ENCODE measurements around the gene GABPB1.

The GABPB1 gene

DNA sequence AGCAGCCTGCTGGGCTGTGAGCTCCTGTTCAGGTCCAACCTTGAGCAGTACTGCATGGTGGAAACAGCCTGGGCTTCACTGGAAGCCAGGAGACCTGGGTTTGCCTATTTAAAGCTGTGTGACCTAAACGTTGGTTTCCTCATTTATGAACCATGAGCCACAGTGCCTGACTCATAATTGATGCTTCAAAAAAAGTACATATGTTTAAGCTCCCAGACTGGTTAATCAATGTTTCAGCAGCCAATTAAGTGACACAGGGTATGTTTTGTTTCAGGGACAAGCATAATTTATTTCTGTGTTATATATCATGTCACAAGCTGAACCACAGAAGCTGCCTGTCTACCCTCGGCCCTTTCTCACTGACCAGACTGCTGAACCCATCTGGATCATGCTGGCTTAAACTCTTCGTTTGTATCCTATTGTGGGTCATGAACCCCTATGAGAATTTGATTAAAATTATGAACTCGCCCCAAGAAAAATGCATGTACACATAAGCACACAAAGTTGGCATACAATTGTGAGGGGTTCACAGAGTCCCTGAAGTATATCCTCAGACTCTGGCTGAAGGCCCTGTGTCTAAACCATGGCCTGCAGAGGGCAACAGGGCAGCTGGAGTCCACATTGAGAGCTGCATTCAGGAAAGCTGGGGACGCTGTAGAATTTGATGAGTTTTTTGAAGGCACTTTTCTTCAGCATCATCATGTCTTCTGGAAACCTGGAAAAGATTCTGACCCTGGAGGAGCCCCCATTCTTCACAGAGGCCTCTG lies 113.1 kb downstream of the GABPB1 start:
- peak; percentile 43 for DNase-seq (ENCODE audit: low read depth)

DNA sequence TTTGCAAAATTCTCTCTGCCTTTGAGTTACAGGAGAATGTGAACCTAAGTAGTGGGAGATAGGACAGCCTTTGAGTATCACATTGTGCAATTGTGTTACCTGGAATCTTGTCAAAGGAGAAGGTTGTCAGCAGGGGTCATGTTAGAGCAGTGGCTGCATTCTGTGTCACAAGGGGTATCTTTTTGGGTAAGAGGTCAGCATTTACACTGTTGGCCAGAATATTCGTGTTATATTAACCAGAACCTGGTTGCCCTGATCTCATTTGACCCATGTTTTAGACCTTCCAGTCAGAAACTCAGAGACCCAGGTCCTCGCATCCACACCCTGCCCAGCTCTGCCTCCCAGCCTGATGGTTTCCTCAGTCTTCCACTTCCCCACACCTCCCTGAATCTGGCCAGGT lies 116.7 kb downstream of the GABPB1 start:
- DNase-seq (ENCODE audit: low read depth): no peak

GRCh38 chr15:50236433-50236832 lies 118.6 kb downstream of the GABPB1 start:
- no peak for DNase-seq (ENCODE audit: low read depth)

DNA sequence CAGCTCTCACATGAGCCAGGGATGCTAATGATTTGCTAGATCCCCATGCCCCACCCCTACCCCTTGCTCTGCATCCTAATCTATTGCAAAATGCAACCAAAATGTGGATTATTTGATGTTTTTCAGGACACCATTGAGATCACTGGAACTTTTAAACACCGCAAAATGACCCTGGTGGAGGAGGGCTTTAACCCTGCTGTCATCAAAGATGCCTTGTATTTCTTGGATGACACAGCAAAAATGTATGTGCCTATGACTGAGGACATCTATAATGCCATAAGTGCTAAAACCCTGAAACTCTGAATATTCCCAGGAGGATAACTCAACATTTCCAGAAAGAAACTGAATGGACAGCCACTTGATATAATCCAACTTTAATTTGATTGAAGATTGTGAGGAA lies 119.2 kb downstream of the GABPB1 start:
- DNase-seq (ENCODE audit: low read depth): no peak

DNA sequence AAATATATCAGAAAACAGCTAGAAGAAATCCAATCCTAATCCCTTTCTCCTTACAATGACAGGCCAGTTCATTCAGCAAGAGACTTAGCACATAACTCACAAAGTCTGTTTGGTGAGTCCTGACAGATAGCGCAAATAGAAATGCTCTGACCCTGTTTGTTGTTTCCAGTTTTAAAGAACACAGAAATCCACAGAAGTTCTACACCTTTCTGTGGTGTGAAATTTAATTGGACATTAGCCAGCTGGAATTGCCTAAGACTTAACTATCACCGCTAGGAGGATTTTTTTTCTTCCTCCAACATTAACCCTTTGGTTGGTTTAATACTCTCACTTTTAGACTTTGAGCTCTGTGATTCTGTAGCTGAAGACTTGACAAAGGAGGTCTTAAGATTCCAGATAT lies 120.2 kb downstream of the GABPB1 start:
- DNase-seq (ENCODE audit: low read depth): no peak

DNA sequence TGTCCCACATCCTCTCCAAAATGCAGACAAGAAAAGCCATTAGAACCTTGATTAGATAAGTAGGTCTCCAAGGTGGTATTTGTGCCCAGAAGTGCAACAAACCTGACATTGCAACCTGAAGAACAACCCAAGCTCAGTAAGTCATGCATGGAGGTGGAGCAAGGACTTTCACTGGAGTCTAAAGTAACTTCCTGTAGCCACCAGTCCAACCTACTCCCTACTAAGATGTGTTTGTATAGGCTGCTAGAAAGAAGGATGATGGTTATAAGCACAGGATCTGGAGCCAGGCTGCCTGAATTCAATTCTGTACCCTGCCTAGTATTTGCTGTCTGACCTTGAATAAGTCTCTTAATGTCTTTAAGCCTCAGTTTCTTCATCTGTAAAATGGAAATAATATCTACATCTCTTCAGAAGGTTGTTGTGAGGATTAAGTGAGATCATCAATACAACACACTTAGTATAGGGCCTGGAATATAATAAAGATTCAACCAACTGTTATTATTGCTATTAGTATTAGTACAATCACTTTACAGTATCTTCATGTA lies 121.7 kb downstream of the GABPB1 start:
- no peak for DNase-seq (ENCODE audit: low read depth)

GRCh38 chr15:50232791-50233190 lies 122.2 kb downstream of the GABPB1 start:
- DNase-seq (ENCODE audit: low read depth): no peak

DNA sequence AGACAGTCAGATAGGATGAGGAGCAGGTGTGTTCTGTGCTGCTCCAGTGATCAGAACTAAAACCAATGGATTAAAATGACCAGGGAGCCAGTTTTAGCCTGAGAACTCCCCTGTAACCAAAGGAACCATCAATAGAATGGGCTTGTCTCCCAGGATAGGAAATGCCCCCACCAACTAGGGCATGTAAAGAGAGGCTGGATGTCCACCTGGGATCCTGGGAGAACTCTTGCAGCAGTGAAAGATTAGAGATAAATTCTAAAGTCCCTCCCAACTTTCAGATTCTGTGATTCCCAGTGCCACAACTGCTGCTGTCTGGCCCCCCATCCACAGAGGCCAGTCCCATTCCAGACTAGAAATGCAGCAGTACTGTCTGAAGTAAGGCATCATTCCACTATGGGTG lies 123.2 kb downstream of the GABPB1 start:
- DNase-seq (ENCODE audit: low read depth): no peak

DNA sequence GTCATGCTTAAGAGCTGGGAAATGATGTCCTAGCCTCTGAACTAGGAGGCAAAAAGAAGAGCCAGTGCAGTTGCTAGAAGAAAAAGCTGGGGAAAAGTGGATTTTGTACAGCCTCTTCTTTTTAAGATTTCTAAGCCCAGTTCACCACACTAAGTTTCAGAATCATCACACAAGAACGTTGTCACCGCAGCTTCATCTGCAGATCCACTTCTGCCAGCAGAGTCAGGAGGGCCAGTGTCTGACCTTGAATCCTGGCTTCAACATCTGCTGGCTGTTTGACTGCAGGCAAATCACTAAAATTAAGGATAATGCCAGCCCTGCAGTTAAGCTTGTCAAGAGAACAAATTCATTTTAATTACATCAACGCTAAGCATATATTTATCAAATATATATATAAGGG lies 125.7 kb downstream of the GABPB1 start:
- DNase-seq (ENCODE audit: low read depth): no peak

DNA sequence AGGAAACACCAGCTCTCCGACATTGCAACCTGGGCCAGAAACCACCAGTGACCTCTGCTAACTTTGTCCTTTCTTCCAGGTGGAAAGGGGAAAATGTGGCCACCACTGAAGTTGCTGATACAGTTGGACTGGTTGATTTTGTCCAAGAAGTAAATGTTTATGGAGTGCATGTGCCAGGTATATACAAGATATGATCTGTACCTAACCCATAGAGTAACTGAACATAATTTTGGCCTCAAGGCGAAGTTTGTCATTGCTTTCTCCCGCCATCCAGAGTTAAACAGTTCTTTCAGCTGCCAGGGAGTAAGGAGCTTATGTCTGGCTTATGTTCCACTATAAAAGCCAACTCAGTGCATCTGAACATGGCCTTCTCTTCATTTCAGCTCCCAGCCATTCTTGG lies 126.1 kb downstream of the GABPB1 start:
- no peak for DNase-seq (ENCODE audit: low read depth)

DNA sequence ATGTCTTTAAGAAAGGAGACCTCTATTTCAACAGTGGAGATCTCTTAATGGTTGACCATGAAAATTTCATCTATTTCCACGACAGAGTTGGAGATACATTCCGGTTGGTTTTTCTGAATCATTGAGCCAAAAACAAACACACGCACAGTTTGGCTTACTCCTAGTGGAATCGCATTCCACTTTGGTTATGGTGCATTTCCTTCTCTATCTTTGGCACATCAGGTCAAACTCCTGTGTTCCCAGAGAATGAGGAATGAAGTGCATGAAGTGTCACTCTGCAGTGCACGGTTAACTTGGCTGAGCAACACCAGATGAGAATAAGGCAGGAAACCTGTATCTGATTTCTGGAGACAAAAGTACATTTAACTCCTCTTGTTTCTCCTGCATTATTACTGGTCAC lies 127.9 kb downstream of the GABPB1 start:
- DNase-seq (ENCODE audit: low read depth): peak; percentile 66

- no peak for DNase-seq (ENCODE audit: low read depth)
These were observed 129.1 kb downstream of the GABPB1 start for GRCh38 chr15:50225938-50226337.
